IMR-90 (cell line): ENCODE data around the gene UNC93B1. TPM values are rescaled to one million over a fixed set of nuclear protein-coding genes. Genes with fewer than 3 reads are reported as not detected.
"Not testable (repeated sequence)": the region's sequence is repeated elsewhere in the genome, so short reads cannot be mapped to it uniquely, and the experiment has no call there.

Experiments used
- ATAC-seq: fragments of 200-7000 bp; cut with Tn5 transposase; 2 replicates; pipeline ENCODE4 v1.9.1; 2020; ENCODE audit warnings: low read depth, mild to moderate bottlenecking, moderate library complexity
- BruUV-seq: library from RNA; stranded (reverse); fragments of 400-500 nt; replicated peaks from 2 replicates; lab custom pipeline; 2021; lab: Mats Ljungman, UMichigan
- CTCF ChIA-PET: fragments of 300-600 bp; formaldehyde crosslinking; extraction: SDS; loops from one replicate; lab custom pipeline; 2021; ENCODE audit warnings: antibody characterized with exemption; lab: Yijun Ruan, JAX
- POLR2A ChIA-PET: fragments of 300-600 bp; sonication (Branson Sonifier 250); formaldehyde crosslinking; loops from one replicate; lab custom pipeline; 2022; ENCODE audit warnings: antibody characterized with exemption; ENCODE audit not compliant: unreplicated experiment; lab: Charles Lee
- DNase-seq: peaks from one replicate; pipeline ENCODE4 v3.0.0; 2013
- H2AFZ ChIP-seq: replicated peaks from 2 replicates; pipeline ENCODE3; 2013; ENCODE audit warnings: low read length, mild to moderate bottlenecking; ENCODE audit not compliant: poor library complexity
- H2AK5ac ChIP-seq: 2 replicates; pipeline ENCODE4 v1.6.1; 2013; ENCODE audit warnings: low read depth, low read length, inconsistent platforms
- H2AK9ac ChIP-seq: replicated peaks from 2 replicates; pipeline ENCODE3; 2013; ENCODE audit warnings: mild to moderate bottlenecking, low read depth, low read length, moderate library complexity; ENCODE audit not compliant: poor library complexity
- H2BK120ac ChIP-seq: 2 replicates; pipeline ENCODE4 v1.6.1; 2013; ENCODE audit warnings: low read depth, low read length, inconsistent platforms
- H2BK15ac ChIP-seq: 3 replicates; pipeline ENCODE4 v1.6.1; 2013; ENCODE audit warnings: low read depth, low read length, inconsistent platforms
- H2BK20ac ChIP-seq: 2 replicates; pipeline ENCODE4 v1.6.1; 2013; ENCODE audit warnings: low read depth, mild to moderate bottlenecking, inconsistent platforms, low read length, moderate library complexity
- H2BK5ac ChIP-seq: 2 replicates; pipeline ENCODE4 v1.6.1; 2013; ENCODE audit warnings: mild to moderate bottlenecking, low read depth, low read length, inconsistent platforms; ENCODE audit not compliant: poor library complexity, severe bottlenecking
- H3K14ac ChIP-seq: replicated peaks from 2 replicates; pipeline ENCODE4 v1.6.1; 2013; ENCODE audit warnings: low read depth, low read length, inconsistent platforms
- H3K18ac ChIP-seq: 2 replicates; pipeline ENCODE4 v1.6.1; 2013; ENCODE audit warnings: low read depth, low read length, control low read depth
- H3K23ac ChIP-seq: 2 replicates; pipeline ENCODE4 v1.6.1; 2013; ENCODE audit warnings: low read depth, low read length, inconsistent platforms
- H3K27ac ChIP-seq: 2 replicates; pipeline ENCODE4 v1.5.1; 2013; ENCODE audit warnings: mild to moderate bottlenecking, control low read depth, low read length; ENCODE audit not compliant: insufficient read depth
- H3K27me3 ChIP-seq: 2 replicates; pipeline ENCODE4 v1.6.1; 2013; ENCODE audit warnings: low read length; ENCODE audit not compliant: control insufficient read depth, insufficient read depth
- H3K36me3 ChIP-seq: 2 replicates; pipeline ENCODE4 v1.6.1; 2013; ENCODE audit warnings: low read length, mixed read lengths; ENCODE audit not compliant: control insufficient read depth, insufficient read depth
- H3K4ac ChIP-seq: 2 replicates; pipeline ENCODE4 v1.6.1; 2013; ENCODE audit warnings: low read depth, low read length, inconsistent platforms
- H3K4me1 ChIP-seq: 2 replicates; pipeline ENCODE4 v1.6.1; 2013; ENCODE audit warnings: low read length, mixed read lengths; ENCODE audit not compliant: control insufficient read depth, insufficient read depth
- H3K4me2 ChIP-seq: 2 replicates; pipeline ENCODE4 v1.6.1; 2013; ENCODE audit warnings: low read depth, mild to moderate bottlenecking, control low read depth, low read length, moderate library complexity
- H3K4me3 ChIP-seq: 2 replicates; pipeline ENCODE4 v1.5.1; 2013; ENCODE audit warnings: low read depth, mild to moderate bottlenecking, control low read depth, low read length, moderate library complexity; ENCODE audit not compliant: insufficient read depth
- H3K56ac ChIP-seq: 2 replicates; pipeline ENCODE4 v1.6.1; 2013; ENCODE audit warnings: low read length, inconsistent platforms; ENCODE audit not compliant: insufficient read depth; ENCODE audit errors: extremely low read depth
- H3K79me1 ChIP-seq, 2 experiments: 2 replicates each; pipeline ENCODE4 v1.6.1; 2013; ENCODE audit warnings: low read length in 2 of 2, inconsistent platforms in 1 of 2, low read depth in 1 of 2
- H3K9ac ChIP-seq: 2 replicates; pipeline ENCODE4 v1.6.1; 2013; ENCODE audit warnings: low read depth, low read length, control low read depth
- H3K9me1 ChIP-seq: 2 replicates; pipeline ENCODE4 v1.6.1; 2013; ENCODE audit warnings: low read length, inconsistent platforms; ENCODE audit not compliant: insufficient read depth
- H3K9me3 ChIP-seq: 2 replicates; pipeline ENCODE4 v1.6.1; 2013; ENCODE audit warnings: low read length; ENCODE audit not compliant: control insufficient read depth, insufficient read depth
- H4K20me1 ChIP-seq: 2 replicates; pipeline ENCODE4 v1.6.1; 2013; ENCODE audit warnings: low read length, inconsistent platforms; ENCODE audit not compliant: insufficient read depth
- H4K5ac ChIP-seq: 2 replicates; pipeline ENCODE4 v1.6.1; 2013; ENCODE audit warnings: mild to moderate bottlenecking, low read depth, low read length, control low read depth
- H4K8ac ChIP-seq, 2 experiments: 2 replicates each; pipeline ENCODE4 v1.6.1; 2013; ENCODE audit warnings: low read depth in 2 of 2, low read length in 2 of 2, control low read depth in 1 of 2, inconsistent platforms in 1 of 2
- H4K91ac ChIP-seq: 2 replicates; pipeline ENCODE4 v1.6.1; 2013; ENCODE audit warnings: low read depth, low read length, inconsistent platforms; ENCODE audit not compliant: insufficient read depth
- WGBS, 2 experiments: methylation state at CpG; one replicate each; pipeline versions ENCODE4 v1.1.5 to v1.1.7; 2013; ENCODE audit warnings: missing lambda C conversion rate in 2 of 2; ENCODE audit not compliant: insufficient read length in 1 of 2; ENCODE audit errors: extremely low coverage in 2 of 2; 5-methylcytosine and 5-hydroxymethylcytosine counted together
- dilution Hi-C: fragments of 300-500 bp; cut with HindIII; formaldehyde crosslinking; loops from one replicate; pipeline ENCODE4 v1.14.3; 2018; ENCODE audit warnings: low sequenced_read_pairs; ENCODE audit not compliant: unreplicated experiment
- in situ Hi-C: fragments of 300-500 bp; cut with MboI; formaldehyde crosslinking; loops from 3 replicates; pipeline ENCODE4 v1.14.3; 2019; ENCODE audit warnings: low sequenced_read_pairs, inconsistent platforms, mixed read lengths
- intact Hi-C: fragments of 100-400 bp; cut with micrococcal nuclease; formaldehyde crosslinking; loops from 2 replicates; pipeline ENCODE4 v1.10.0; 2022
- polyA plus RNA-seq, 3 experiments: library from polyadenylated mRNA; depleted of rRNA; stranded (reverse); fragments of >200 nt; gene quantifications; 2 replicates each; pipeline ENCODE4 v1.2.3, GENCODE V29; 2012; ENCODE audit warnings: low replicate concordance in 1 of 3
- total RNA-seq: library from RNA; depleted of rRNA; stranded (reverse); fragments of >200 nt; gene quantifications from 2 replicates; pipeline ENCODE4 v1.2.3, GENCODE V29; 2012

The UNC93B1 gene
- total and polyA plus RNA-seq, 2 of the 4 experiments (the other 2 are of a cell fraction), result 10.9 to 19.2 TPM

DNA sequence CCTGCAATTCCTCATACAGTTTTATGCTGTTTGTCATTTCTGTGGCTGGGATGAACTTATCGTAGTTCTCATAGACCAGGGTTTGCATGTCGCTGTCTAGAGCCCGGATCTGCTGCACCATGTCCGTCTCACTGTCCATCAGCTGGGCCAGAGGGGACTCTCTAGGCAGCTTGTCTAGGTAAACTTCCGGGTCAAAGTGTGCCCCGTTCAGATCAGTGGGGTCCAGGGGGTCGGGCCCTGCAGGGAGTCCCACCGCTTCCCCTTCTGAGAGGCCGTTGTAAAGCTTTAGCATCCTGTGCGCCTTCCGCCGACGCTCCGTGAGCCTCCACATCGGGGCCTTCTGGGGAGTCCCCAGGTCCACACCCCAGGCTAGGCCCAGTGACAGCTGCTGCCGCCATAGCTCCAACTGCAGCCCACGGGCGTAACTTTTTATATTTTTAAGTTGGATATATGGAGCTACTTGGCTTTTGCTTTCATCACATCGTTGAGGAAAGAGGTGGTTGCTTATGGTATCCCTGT, 38.0 kb downstream of the UNC93B1 start:
- in situ Hi-C loops, H3K23ac ChIP-seq, H3K79me1 ChIP-seq, H4K8ac ChIP-seq, H3K9me3 ChIP-seq, H3K4ac ChIP-seq, H3K4me2 ChIP-seq, intact Hi-C loops, H3K56ac ChIP-seq, H2BK15ac ChIP-seq, H2AK5ac ChIP-seq, ATAC-seq, dilution Hi-C loops, H3K27ac ChIP-seq, H3K9me1 ChIP-seq, H3K4me1 ChIP-seq, H2BK5ac ChIP-seq, H3K36me3 ChIP-seq, H3K27me3 ChIP-seq, POLR2A ChIA-PET, H4K20me1 ChIP-seq, H3K9ac ChIP-seq, H4K91ac ChIP-seq, H3K18ac ChIP-seq, DNase-seq, H2BK120ac ChIP-seq, H2AK9ac ChIP-seq, H2AFZ ChIP-seq, H4K5ac ChIP-seq, H3K4me3 ChIP-seq, BruUV-seq, H2BK20ac ChIP-seq, H3K14ac ChIP-seq: not testable (repeated sequence)
- WGBS, 2 experiments, result 97% methylated on average over 10 of the region's 19 CpGs; no CpG with 5 or more reads in 1 of the 2 experiments
- CTCF ChIA-PET, result interaction anchor here (1.2 kb wide), 1 partner anchor 10 kb away, joined by 3 read pairs; no protein-coding TSS in a partner anchor

DNA sequence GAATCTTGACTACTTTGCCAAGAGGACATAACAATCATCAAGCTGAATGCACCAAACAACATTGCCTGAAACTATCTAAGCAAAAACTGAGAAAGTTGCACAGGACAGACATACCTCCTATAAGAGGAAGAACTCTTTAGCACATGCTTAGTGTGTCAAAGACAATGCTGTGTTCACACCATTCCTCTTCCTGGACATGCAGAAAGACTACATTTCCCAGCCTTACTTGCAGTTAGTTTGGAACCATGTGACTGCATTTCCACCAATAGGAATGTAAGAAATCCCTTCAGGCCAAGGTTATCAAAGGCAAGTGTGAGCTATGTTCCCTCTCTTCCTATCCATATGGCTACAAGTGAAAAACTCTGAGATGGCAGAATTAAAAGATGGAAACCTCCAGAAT, 39.2 kb downstream of the UNC93B1 start:
- in situ Hi-C loops, CTCF ChIA-PET, H3K27ac ChIP-seq, BruUV-seq, ATAC-seq, dilution Hi-C loops, intact Hi-C loops, DNase-seq, H3K56ac ChIP-seq, POLR2A ChIA-PET, H2AK9ac ChIP-seq, H3K79me1 ChIP-seq, H3K18ac ChIP-seq, H3K4me2 ChIP-seq, H4K20me1 ChIP-seq, H3K9ac ChIP-seq, H3K4me3 ChIP-seq, H3K9me3 ChIP-seq, H2AFZ ChIP-seq, H3K36me3 ChIP-seq, H4K5ac ChIP-seq, H3K4ac ChIP-seq, H3K23ac ChIP-seq, H3K14ac ChIP-seq, H3K9me1 ChIP-seq, H4K91ac ChIP-seq, H2BK20ac ChIP-seq, H3K27me3 ChIP-seq, H2BK5ac ChIP-seq, H3K4me1 ChIP-seq, H4K8ac ChIP-seq, H2AK5ac ChIP-seq, H2BK120ac ChIP-seq, H2BK15ac ChIP-seq: not testable (repeated sequence)
